H1 (cell line): ENCODE results near the gene GUCY1A1. TPM values are rescaled to one million over a fixed set of nuclear protein-coding genes. Genes with fewer than 3 reads are reported as not detected.
A peak's percentile ranks its signal among the peaks of the same experiment; 100 is the strongest.

ENCODE experiments used
- CTCF ChIA-PET: fragments of 300-600 bp; sonication (Branson Sonifier 250); formaldehyde crosslinking; loops from one replicate; lab custom pipeline; 2021; ENCODE audit not compliant: partially characterized antibody; lab: Charles Lee
- POLR2A ChIA-PET: fragments of 300-600 bp; sonication (Branson Sonifier 250); formaldehyde crosslinking; loops from one replicate; lab custom pipeline; 2021; ENCODE audit warnings: inconsistent platforms; ENCODE audit not compliant: partially characterized antibody; lab: Charles Lee
- DNase-seq, 2 experiments: peaks; one replicate each; pipeline versions ENCODE4 v3.0.0 to v3.0.0-alpha.2; 2010 to 2022; ENCODE audit warnings: low spot score in 2 of 2, low read depth in 1 of 2, mixed read lengths in 1 of 2
- FAIRE-seq: peaks from 2 replicates; lab custom pipeline; 2011; peaks lifted over from hg19 to GRCh38; lab: Jason Lieb, UNC
- H2AFZ ChIP-seq: 2 replicates; pipeline ENCODE4 v1.8.1; 2012; ENCODE audit warnings: low read length, inconsistent platforms
- H2AK5ac ChIP-seq: 2 replicates; pipeline ENCODE4 v1.6.1; 2013; ENCODE audit warnings: low read depth, low read length
- H2BK120ac ChIP-seq: replicated peaks from 2 replicates; pipeline ENCODE3; 2013; ENCODE audit warnings: low read depth, low read length, inconsistent platforms
- H2BK12ac ChIP-seq: 2 replicates; pipeline ENCODE4 v1.6.1; 2013; ENCODE audit warnings: low read depth, low read length
- H2BK15ac ChIP-seq: 2 replicates; pipeline ENCODE4 v1.6.1; 2013; ENCODE audit warnings: low read length
- H2BK20ac ChIP-seq: 2 replicates; pipeline ENCODE4 v1.6.1; 2013; ENCODE audit warnings: low read length
- H2BK5ac ChIP-seq: 2 replicates; pipeline ENCODE4 v1.6.1; 2013; ENCODE audit warnings: low read depth, low read length
- H3K14ac ChIP-seq: 2 replicates; pipeline ENCODE4 v1.6.1; 2013; ENCODE audit warnings: inconsistent platforms; ENCODE audit not compliant: insufficient read length
- H3K18ac ChIP-seq: 2 replicates; pipeline ENCODE4 v1.6.1; 2013; ENCODE audit warnings: low read length; ENCODE audit errors: extremely low read depth
- H3K23ac ChIP-seq: 2 replicates; pipeline ENCODE4 v1.6.1; 2013; ENCODE audit warnings: inconsistent platforms; ENCODE audit not compliant: insufficient read length
- H3K23me2 ChIP-seq: 2 replicates; pipeline ENCODE4 v1.6.1; 2013; ENCODE audit warnings: low read depth, low read length
- H3K27ac ChIP-seq: 2 replicates; pipeline ENCODE4 v1.6.1; 2011; ENCODE audit warnings: low read depth, low read length, inconsistent platforms
- H3K27me3 ChIP-seq, 4 experiments: replicated peaks in 1 of 4; 1 replicate in 1 of 4; 2 replicates in 3 of 4; pipeline versions ENCODE4 v1.6.1 to v1.8.1; 2011 to 2013; ENCODE audit warnings: low read length in 3 of 4, mild to moderate bottlenecking in 3 of 4, inconsistent platforms in 2 of 4, mixed read lengths in 2 of 4, moderate library complexity in 1 of 4; ENCODE audit not compliant: control insufficient read depth in 3 of 4, insufficient read depth in 3 of 4; ENCODE audit errors: extremely low read depth in 1 of 4
- H3K36me3 ChIP-seq, 4 experiments: 2 replicates each; pipeline versions ENCODE4 v1.6.1 to v1.8.1; 2011 to 2013; ENCODE audit warnings: mild to moderate bottlenecking in 4 of 4, low read length in 3 of 4, moderate library complexity in 2 of 4, control low read depth in 1 of 4, inconsistent platforms in 1 of 4; ENCODE audit not compliant: insufficient read depth in 4 of 4, control insufficient read depth in 2 of 4
- H3K4ac ChIP-seq: replicated peaks from 2 replicates; pipeline ENCODE3; 2013; ENCODE audit warnings: low read length, low read depth, mixed read lengths, inconsistent platforms; ENCODE audit not compliant: insufficient read length
- H3K4me1 ChIP-seq, 4 experiments: replicated peaks in 1 of 4; 1 replicate in 1 of 4; 2 replicates in 3 of 4; pipeline versions ENCODE4 v1.6.1 to v1.8.1; 2011 to 2013; ENCODE audit warnings: low read length in 3 of 4, inconsistent platforms in 2 of 4, mixed read lengths in 1 of 4; ENCODE audit not compliant: insufficient read depth in 4 of 4, control insufficient read depth in 3 of 4
- H3K4me2 ChIP-seq, 2 experiments: 2 replicates each; pipeline versions ENCODE4 v1.6.1 to v1.8.1; 2011 to 2013; ENCODE audit warnings: low read depth in 2 of 2, low read length in 2 of 2, control low read depth in 1 of 2, inconsistent platforms in 1 of 2, mild to moderate bottlenecking in 1 of 2; ENCODE audit not compliant: insufficient read depth in 1 of 2
- H3K4me3 ChIP-seq, 4 experiments: fragments of 200-600, 300-600 bp in 1 of 4; sonication (generic), shearing (Covaris generic), sonication (Bioruptor Twin) in 1 of 4; 2 replicates each; pipeline versions ENCODE4 v1.5.1 to v1.8.1; 2011 to 2016; ENCODE audit warnings: low read length in 4 of 4, low read depth in 3 of 4, control low read depth in 2 of 4, inconsistent platforms in 2 of 4, mild to moderate bottlenecking in 2 of 4, mixed read lengths in 1 of 4, moderate library complexity in 1 of 4; ENCODE audit not compliant: insufficient read depth in 2 of 4; ENCODE audit errors: extremely low read depth in 1 of 4
- H3K56ac ChIP-seq: replicated peaks from 2 replicates; pipeline ENCODE3; 2013; ENCODE audit warnings: low read depth, mild to moderate bottlenecking, mixed read lengths, low read length, inconsistent platforms; ENCODE audit not compliant: insufficient read length
- H3K79me1 ChIP-seq: 2 replicates; pipeline ENCODE4 v1.6.1; 2013; ENCODE audit warnings: low read depth, low read length, control low read depth
- H3K79me2 ChIP-seq, 2 experiments: 2 replicates each; pipeline versions ENCODE4 v1.6.1 to v1.8.1; 2012 to 2013; ENCODE audit warnings: low read length in 2 of 2, mild to moderate bottlenecking in 2 of 2, inconsistent platforms in 1 of 2; ENCODE audit not compliant: insufficient read depth in 2 of 2, control insufficient read depth in 1 of 2
- H3K9ac ChIP-seq, 4 experiments: replicated peaks in 1 of 4; 1 replicate in 1 of 4; 2 replicates in 3 of 4; pipeline versions ENCODE4 v1.6.1 to v1.8.1; 2011 to 2013; ENCODE audit warnings: low read depth in 3 of 4, low read length in 3 of 4, control low read depth in 2 of 4, mild to moderate bottlenecking in 2 of 4, moderate library complexity in 2 of 4, inconsistent platforms in 1 of 4; ENCODE audit errors: extremely low read depth in 1 of 4
- H3K9me3 ChIP-seq, 2 experiments: 2 replicates each; pipeline versions ENCODE4 v1.6.1 to v1.8.1; 2012 to 2013; ENCODE audit warnings: mild to moderate bottlenecking in 2 of 2, moderate library complexity in 2 of 2, control low read depth in 1 of 2, inconsistent platforms in 1 of 2, low read depth in 1 of 2, low read length in 1 of 2, mixed read lengths in 1 of 2; ENCODE audit not compliant: insufficient read depth in 2 of 2
- H4K20me1 ChIP-seq, 2 experiments: replicated peaks in 1 of 2; 2 replicates each; pipeline versions ENCODE3 to v1.8.1; 2011 to 2013; ENCODE audit warnings: inconsistent platforms in 2 of 2, low read length in 2 of 2, mild to moderate bottlenecking in 1 of 2; ENCODE audit not compliant: insufficient read depth in 2 of 2, control insufficient read depth in 1 of 2
- H4K5ac ChIP-seq: 2 replicates; pipeline ENCODE4 v1.6.1; 2013; ENCODE audit warnings: low read length, low read depth, mixed read lengths, inconsistent platforms; ENCODE audit not compliant: insufficient read length
- H4K8ac ChIP-seq: 2 replicates; pipeline ENCODE4 v1.8.0; 2013; ENCODE audit warnings: mild to moderate bottlenecking, moderate library complexity, low read length, inconsistent platforms; ENCODE audit not compliant: insufficient read depth; ENCODE audit errors: extremely low read depth
- H4K91ac ChIP-seq: replicated peaks from 2 replicates; pipeline ENCODE3; 2013; ENCODE audit warnings: low read length, mixed read lengths, inconsistent platforms; ENCODE audit not compliant: insufficient read length
- ASH2L ChIP-seq: fragments of 200-600, 300-600 bp; sonication (generic); IDR thresholded peaks from one replicate; pipeline ENCODE4 v1.7.1; 2017; ENCODE audit warnings: low read length
- EZH2 ChIP-seq: fragments of 200-600 bp; sonication (generic); IDR thresholded peaks from 2 replicates; pipeline ENCODE4 v1.7.1; 2012; ENCODE audit warnings: low read depth, mild to moderate bottlenecking, moderate library complexity, low read length, inconsistent platforms; ENCODE audit not compliant: severe bottlenecking
- GTF2F1 ChIP-seq: IDR thresholded peaks from 2 replicates; pipeline ENCODE4 v1.6.1; 2012; ENCODE audit warnings: low read depth, low read length, improper control_type of control experiment, borderline replicate concordance
- HDAC2 ChIP-seq, 2 experiments: fragments of 300-600 bp in 1 of 2; sonication (generic) in 1 of 2; IDR thresholded peaks; 2 replicates each; pipeline ENCODE4 v1.6.1; 2011 to 2012; ENCODE audit warnings: low read depth in 2 of 2, low read length in 2 of 2, mild to moderate bottlenecking in 2 of 2, moderate library complexity in 2 of 2, borderline replicate concordance in 1 of 2, inconsistent platforms in 1 of 2
- KDM1A ChIP-seq: fragments of 200-600, 300-600 bp; sonication (generic); IDR thresholded peaks from 2 replicates; pipeline ENCODE4 v1.7.1; 2016; ENCODE audit warnings: mild to moderate bottlenecking, low read length, borderline replicate concordance
- KDM4A ChIP-seq: IDR thresholded peaks from one replicate; pipeline ENCODE4 v1.7.1; 2012; ENCODE audit warnings: low read depth, mild to moderate bottlenecking, moderate library complexity, low read length, inconsistent platforms; ENCODE audit not compliant: severe bottlenecking
- POU5F1 ChIP-seq: IDR thresholded peaks from 2 replicates; pipeline ENCODE4 v1.6.1; 2011; ENCODE audit warnings: low read depth, mild to moderate bottlenecking, low read length, moderate library complexity
- SUZ12 ChIP-seq: fragments of 200-600 bp; sonication (generic); IDR thresholded peaks from 2 replicates; pipeline ENCODE4 v1.6.1; 2012; ENCODE audit warnings: mild to moderate bottlenecking, inconsistent platforms, low read length, moderate library complexity, mixed read lengths
- WGBS, 2 experiments: shearing (Covaris generic) in 1 of 2; methylation state at CpG; one replicate each; pipeline versions ENCODE4 v1.1.6 to v1.1.7; 2013 to 2015; ENCODE audit warnings: low lambda C conversion rate in 2 of 2, mixed read lengths in 2 of 2, inconsistent platforms in 1 of 2, low coverage in 1 of 2, missing lambda C conversion rate in 1 of 2; ENCODE audit not compliant: insufficient replicate concordance in 2 of 2, insufficient coverage in 1 of 2, insufficient read length in 1 of 2; ENCODE audit errors: extremely low coverage in 1 of 2, missing lambda C conversion rate in 1 of 2; 5-methylcytosine and 5-hydroxymethylcytosine counted together
- polyA plus RNA-seq, 7 experiments: library from polyadenylated mRNA; depleted of rRNA in 3 of 7; stranded (reverse) in 5 of 7; unstranded in 2 of 7; fragments of >200 nt in 5 of 7; fragments of 200-250 nt in 2 of 7; gene quantifications; 1 replicate in 5 of 7; 2 replicates in 1 of 7; 4 replicates in 1 of 7; pipeline versions ENCODE4 v1.2.1 to v1.2.3, GENCODE V29; 2011 to 2013; ENCODE audit warnings: missing spikeins in 2 of 7, mixed read lengths in 2 of 7
- total RNA-seq: library from RNA; stranded (reverse); fragmentation: NEBNext Ultra II Directional; extraction: Animal tissue kit (Norgen Biotek cat#: 25700); gene quantifications from 2 replicates; pipeline ENCODE4 v1.2.1, GENCODE V29; 2021
- TF ChIP-seq, protein P1 (sequence below): IDR thresholded peaks from 2 replicates; pipeline ENCODE4 v1.6.1; 2012; ENCODE audit warnings: inconsistent platforms

The GUCY1A1 gene
- total and polyA plus RNA-seq, 2 of the 8 experiments (the other 6 are each of a cell fraction or from before 2014, with no cell fraction given), result not detected

DNA sequence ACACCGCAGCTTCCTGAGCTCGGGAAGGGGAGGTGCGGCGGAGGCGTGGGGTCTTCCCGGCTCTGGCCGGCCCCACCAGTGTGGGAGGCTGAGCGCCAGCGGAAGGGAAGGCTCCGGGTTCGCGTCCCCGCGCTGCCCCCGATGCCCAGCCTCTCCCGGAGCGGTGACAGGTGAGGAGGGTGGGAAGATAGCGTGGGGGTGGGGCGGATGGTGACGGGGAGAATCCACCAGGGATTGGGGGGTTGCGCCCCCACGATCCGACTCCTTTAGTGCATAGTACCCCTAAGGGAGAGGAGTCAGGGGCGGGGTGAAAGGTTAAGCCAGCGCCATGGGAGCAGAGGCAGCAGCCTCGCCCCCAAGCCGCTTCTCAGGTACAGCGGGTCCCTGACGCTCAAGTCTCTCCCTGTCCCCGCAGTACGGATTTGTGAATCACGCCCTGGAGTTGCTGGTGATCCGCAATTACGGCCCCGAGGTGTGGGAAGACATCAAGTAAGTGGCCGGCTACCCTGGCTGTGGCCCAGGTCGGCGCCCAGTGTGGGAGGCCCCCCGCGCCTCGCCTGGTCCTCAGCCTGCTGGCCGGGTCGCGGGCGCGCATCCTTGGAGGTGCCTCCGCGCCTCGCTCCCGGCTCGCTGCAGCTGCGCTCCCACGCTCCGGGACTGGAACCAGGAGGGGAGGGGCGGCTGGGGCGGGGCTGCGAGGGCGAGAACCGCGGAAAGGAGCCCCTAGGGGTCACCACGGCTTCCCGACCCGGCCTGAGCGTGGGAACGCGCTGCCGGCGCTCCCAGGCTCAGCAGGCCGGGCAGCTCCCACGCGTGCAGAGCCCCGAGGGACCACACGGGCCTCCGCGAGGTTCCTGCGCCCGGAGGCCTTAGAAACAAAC, 93.0 kb downstream of the GUCY1A1 start:
- H3K23me2 ChIP-seq, result peaks cover 7% of the 10 kb centered on the region; the same call in 1 of the 2 replicates
- H2BK120ac ChIP-seq, result no peak overlapping the region
- no peaks in the 10 kb centered on the region for H3K36me3 ChIP-seq
- no peak overlapping the region for H2BK20ac ChIP-seq
- DNase-seq (peak in 1 of 2 experiments; percentile 66), FAIRE-seq (no peak)
- no peaks in the 10 kb centered on the region for H3K79me1 ChIP-seq
- CTCF ChIA-PET, result interaction anchor here (0.6 to 2.5 kb wide), 7 partner anchors 11 to 627 kb away, joined by 3 to 14 read pairs (median 3); no protein-coding TSS in a partner anchor
- H4K5ac ChIP-seq, result peak overlapping the region; percentile 31
- no peak overlapping the region for H3K9ac ChIP-seq
- H2BK5ac ChIP-seq, result no peak overlapping the region
- peaks cover 0 to 6% (median 0%) of the 10 kb centered on the region in 4 experiments; a peak in 2 of 7 replicates for H3K4me1 ChIP-seq
- peak in 1 of 2 experiments; percentile 18; a peak in 1 of 4 replicates for TF ChIP-seq HDAC2 (IDR thresholded peaks at IDR 0.05; ENCODE audit: borderline replicate concordance in 1 of 2, low read depth in 2 of 2, low read length in 2 of 2)
- no peak for TF ChIP-seq GTF2F1
- peak; percentile 58 for TF ChIP-seq SUZ12
- peak; percentile 74 for TF ChIP-seq KDM4A
- peak; percentile 79 for TF ChIP-seq ASH2L
- TF ChIP-seq EZH2, result peak; percentile 56
- TF ChIP-seq, protein P1, sequence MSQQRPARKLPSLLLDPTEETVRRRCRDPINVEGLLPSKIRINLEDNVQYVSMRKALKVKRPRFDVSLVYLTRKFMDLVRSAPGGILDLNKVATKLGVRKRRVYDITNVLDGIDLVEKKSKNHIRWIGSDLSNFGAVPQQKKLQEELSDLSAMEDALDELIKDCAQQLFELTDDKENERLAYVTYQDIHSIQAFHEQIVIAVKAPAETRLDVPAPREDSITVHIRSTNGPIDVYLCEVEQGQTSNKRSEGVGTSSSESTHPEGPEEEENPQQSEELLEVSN, result peak; percentile 37; the same call in 1 of the 2 replicates
- TF ChIP-seq KDM1A, result 0 out of 2 replicates have a peak, but pooled peaks have one; percentile 14
- no peak for TF ChIP-seq POU5F1
- TF ChIP-seq, all 59 proteins: peak for 7
- H3K79me2 ChIP-seq, result no peaks in the 10 kb centered on the region
- no peak overlapping the region for H3K14ac ChIP-seq
- no peak overlapping the region for H3K27ac ChIP-seq
- peak overlapping the region; percentile 49 to 75 (median 52) for H3K4me3 ChIP-seq
- no peak overlapping the region for H3K4ac ChIP-seq
- H3K18ac ChIP-seq, result no peak overlapping the region
- H3K27me3 ChIP-seq, result peaks cover 3 to 16% (median 9%) of the 10 kb centered on the region in 4 experiments
- no peak overlapping the region for H3K23ac ChIP-seq
- 2% methylated on average over 25 of the region's 77 CpGs; no CpG with 5 or more reads in 1 of the 2 experiments for WGBS, 2 experiments
- no peak overlapping the region for H2AK5ac ChIP-seq
- H2BK15ac ChIP-seq, result no peak overlapping the region
- no peaks in the 10 kb centered on the region for H4K20me1 ChIP-seq
- peak overlapping the region; percentile 12; the same call in 1 of the 2 replicates for H2AFZ ChIP-seq
- no peak overlapping the region for H4K91ac ChIP-seq
- H3K4me2 ChIP-seq, result peak overlapping the region; percentile 80 to 85
- no peaks in the 10 kb centered on the region for H3K9me3 ChIP-seq
- H3K56ac ChIP-seq, result no peak overlapping the region
- H2BK12ac ChIP-seq, result no peak overlapping the region; the same call in 1 of the 2 replicates
- peak overlapping the region; percentile 35; the same call in 1 of the 2 replicates for H4K8ac ChIP-seq
- POLR2A ChIA-PET, result interaction anchor here (0.6 kb wide), 1 partner anchor 324 kb away, joined by 3 read pairs; no protein-coding TSS in a partner anchor
